HG03025 (cell line): ENCODE data around the gene FLAD1.

Experiments
- ATAC-seq: cut with Tn5 transposase; IDR thresholded peaks from one replicate; pipeline ENCODE4 v1.9.1; 2021; ENCODE audit warnings: mild to moderate bottlenecking, moderate library complexity; ENCODE audit not compliant: unreplicated experiment, low FRiP score

Gene FLAD1

GRCh38 chr1:155033524-155033923 lies 50.4 kb downstream of the FLAD1 start, which contains the start of the genes DCST1 and DCST2:
Gene DCST1 (plus strand): TSS chr1:155033824. CDS start chr1:155034037, 213 bp downstream.
Gene DCST2 (minus strand): TSS chr1:155033781. CDS start chr1:155033701, 80 bp downstream.
- no peak for ATAC-seq

GRCh38 chr1:155034318-155035208 lies 51.4 kb downstream of the FLAD1 start:
- ATAC-seq: no peak

- ATAC-seq: no peak
These were observed 52.8 kb downstream of the FLAD1 start for GRCh38 chr1:155035936-155036335.

GRCh38 chr1:155037043-155037442 lies 53.9 kb downstream of the FLAD1 start:
- no peak for ATAC-seq

GRCh38 chr1:155037851-155038441 lies 54.8 kb downstream of the FLAD1 start:
- no peak for ATAC-seq

- ATAC-seq: no peak
These were observed 55.6 kb downstream of the FLAD1 start for GRCh38 chr1:155038602-155039307.

GRCh38 chr1:155039308-155039669 lies 56.1 kb downstream of the FLAD1 start:
- ATAC-seq: no peak

GRCh38 chr1:155040358-155041093 lies 57.4 kb downstream of the FLAD1 start:
- ATAC-seq: no peak
